ENCODE results near the gene AADAT. TPM values are rescaled to one million over a fixed set of nuclear protein-coding genes. Genes with fewer than 3 reads are reported as not detected.

The AADAT gene
- total and polyA plus RNA-seq, 4 donors: 3.8 to 16.1 (median 12.4) TPM

- no peak overlapping the region for H3K9ac ChIP-seq (ENCODE audit: low read depth in 1 of 2, low read length in 2 of 2)
- 85% methylated on average over 9 of the region's 9 CpGs for WGBS
- no peaks in the 10 kb centered on the region for H3K27me3 ChIP-seq (ENCODE audit: control insufficient read depth in 4 of 4, insufficient read depth in 4 of 4, low read length in 3 of 4)
- no peak overlapping the region for H3K27ac ChIP-seq (ENCODE audit: low read depth in 1 of 2, low read length in 2 of 2)
- no peak overlapping the region for H3K4me3 ChIP-seq (ENCODE audit: low read depth in 1 of 3, low read length in 3 of 3)
- no peaks in the 10 kb centered on the region for H3K36me3 ChIP-seq (ENCODE audit: control insufficient read depth in 4 of 4, insufficient read depth in 3 of 4, low read depth in 1 of 4, low read length in 3 of 4)
- H3K9me3 ChIP-seq (ENCODE audit: control insufficient read depth in 4 of 4, low read length in 3 of 4): peaks cover 1 to 15% (median 5%) of the 10 kb centered on the region in 4 donors
- DNase-seq (ENCODE audit: low spot score): no peak
- TF ChIP-seq, protein P1, sequence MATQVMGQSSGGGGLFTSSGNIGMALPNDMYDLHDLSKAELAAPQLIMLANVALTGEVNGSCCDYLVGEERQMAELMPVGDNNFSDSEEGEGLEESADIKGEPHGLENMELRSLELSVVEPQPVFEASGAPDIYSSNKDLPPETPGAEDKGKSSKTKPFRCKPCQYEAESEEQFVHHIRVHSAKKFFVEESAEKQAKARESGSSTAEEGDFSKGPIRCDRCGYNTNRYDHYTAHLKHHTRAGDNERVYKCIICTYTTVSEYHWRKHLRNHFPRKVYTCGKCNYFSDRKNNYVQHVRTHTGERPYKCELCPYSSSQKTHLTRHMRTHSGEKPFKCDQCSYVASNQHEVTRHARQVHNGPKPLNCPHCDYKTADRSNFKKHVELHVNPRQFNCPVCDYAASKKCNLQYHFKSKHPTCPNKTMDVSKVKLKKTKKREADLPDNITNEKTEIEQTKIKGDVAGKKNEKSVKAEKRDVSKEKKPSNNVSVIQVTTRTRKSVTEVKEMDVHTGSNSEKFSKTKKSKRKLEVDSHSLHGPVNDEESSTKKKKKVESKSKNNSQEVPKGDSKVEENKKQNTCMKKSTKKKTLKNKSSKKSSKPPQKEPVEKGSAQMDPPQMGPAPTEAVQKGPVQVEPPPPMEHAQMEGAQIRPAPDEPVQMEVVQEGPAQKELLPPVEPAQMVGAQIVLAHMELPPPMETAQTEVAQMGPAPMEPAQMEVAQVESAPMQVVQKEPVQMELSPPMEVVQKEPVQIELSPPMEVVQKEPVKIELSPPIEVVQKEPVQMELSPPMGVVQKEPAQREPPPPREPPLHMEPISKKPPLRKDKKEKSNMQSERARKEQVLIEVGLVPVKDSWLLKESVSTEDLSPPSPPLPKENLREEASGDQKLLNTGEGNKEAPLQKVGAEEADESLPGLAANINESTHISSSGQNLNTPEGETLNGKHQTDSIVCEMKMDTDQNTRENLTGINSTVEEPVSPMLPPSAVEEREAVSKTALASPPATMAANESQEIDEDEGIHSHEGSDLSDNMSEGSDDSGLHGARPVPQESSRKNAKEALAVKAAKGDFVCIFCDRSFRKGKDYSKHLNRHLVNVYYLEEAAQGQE (IDR thresholded peaks at IDR 0.05): no peak
- no peak for TF ChIP-seq GABPA (IDR thresholded peaks at IDR 0.05 in 1 of 2, conservative IDR thresholded peaks at IDR 0.05 in 1 of 2)
- TF ChIP-seq EGR1 (IDR thresholded peaks at IDR 0.05; ENCODE audit: low read depth in 2 of 2): no peak
- TF ChIP-seq, protein P2, sequence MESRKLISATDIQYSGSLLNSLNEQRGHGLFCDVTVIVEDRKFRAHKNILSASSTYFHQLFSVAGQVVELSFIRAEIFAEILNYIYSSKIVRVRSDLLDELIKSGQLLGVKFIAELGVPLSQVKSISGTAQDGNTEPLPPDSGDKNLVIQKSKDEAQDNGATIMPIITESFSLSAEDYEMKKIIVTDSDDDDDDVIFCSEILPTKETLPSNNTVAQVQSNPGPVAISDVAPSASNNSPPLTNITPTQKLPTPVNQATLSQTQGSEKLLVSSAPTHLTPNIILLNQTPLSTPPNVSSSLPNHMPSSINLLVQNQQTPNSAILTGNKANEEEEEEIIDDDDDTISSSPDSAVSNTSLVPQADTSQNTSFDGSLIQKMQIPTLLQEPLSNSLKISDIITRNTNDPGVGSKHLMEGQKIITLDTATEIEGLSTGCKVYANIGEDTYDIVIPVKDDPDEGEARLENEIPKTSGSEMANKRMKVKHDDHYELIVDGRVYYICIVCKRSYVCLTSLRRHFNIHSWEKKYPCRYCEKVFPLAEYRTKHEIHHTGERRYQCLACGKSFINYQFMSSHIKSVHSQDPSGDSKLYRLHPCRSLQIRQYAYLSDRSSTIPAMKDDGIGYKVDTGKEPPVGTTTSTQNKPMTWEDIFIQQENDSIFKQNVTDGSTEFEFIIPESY (IDR thresholded peaks at IDR 0.05): no peak
- TF ChIP-seq NR2F2 (IDR thresholded peaks at IDR 0.05): no peak
- TF ChIP-seq, protein P3, sequence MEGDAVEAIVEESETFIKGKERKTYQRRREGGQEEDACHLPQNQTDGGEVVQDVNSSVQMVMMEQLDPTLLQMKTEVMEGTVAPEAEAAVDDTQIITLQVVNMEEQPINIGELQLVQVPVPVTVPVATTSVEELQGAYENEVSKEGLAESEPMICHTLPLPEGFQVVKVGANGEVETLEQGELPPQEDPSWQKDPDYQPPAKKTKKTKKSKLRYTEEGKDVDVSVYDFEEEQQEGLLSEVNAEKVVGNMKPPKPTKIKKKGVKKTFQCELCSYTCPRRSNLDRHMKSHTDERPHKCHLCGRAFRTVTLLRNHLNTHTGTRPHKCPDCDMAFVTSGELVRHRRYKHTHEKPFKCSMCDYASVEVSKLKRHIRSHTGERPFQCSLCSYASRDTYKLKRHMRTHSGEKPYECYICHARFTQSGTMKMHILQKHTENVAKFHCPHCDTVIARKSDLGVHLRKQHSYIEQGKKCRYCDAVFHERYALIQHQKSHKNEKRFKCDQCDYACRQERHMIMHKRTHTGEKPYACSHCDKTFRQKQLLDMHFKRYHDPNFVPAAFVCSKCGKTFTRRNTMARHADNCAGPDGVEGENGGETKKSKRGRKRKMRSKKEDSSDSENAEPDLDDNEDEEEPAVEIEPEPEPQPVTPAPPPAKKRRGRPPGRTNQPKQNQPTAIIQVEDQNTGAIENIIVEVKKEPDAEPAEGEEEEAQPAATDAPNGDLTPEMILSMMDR (IDR thresholded peaks at IDR 0.05; ENCODE audit: low read depth, low read length, missing input control): no peak
- TF ChIP-seq HNF4A (conservative IDR thresholded peaks at IDR 0.05): no peak
- no peak for TF ChIP-seq HNF4G (IDR thresholded peaks at IDR 0.05)
- no peak for TF ChIP-seq SP1 (IDR thresholded peaks at IDR 0.05)
- H3K4me1 ChIP-seq (ENCODE audit: control insufficient read depth in 4 of 4, insufficient read depth in 4 of 4, low read length in 3 of 4): no peaks in the 10 kb centered on the region
These were observed 38.6 kb upstream of the AADAT start for GRCh38 chr4:170128219-170128804.

DNA sequence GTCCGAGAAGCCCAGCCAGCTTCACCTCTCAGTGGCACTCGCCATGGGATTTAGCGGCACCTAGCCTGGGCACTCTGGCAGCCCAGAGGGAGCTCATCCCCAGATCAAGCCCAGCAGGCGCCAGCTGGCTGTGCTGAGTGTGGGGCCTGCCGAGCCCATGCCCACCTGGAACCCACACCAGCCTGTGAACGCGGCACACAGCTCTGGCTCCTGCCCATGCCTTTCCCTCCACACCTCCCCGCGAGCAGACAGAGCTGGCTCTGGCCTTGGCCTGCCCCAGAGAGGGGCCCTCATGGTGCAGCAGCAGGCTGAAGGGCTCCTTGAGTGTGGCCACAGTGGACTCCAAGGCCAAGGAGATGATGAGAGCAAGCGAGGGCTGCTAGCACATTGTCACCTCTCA lies 38.0 kb upstream of the AADAT start:
- TF ChIP-seq, protein P4, sequence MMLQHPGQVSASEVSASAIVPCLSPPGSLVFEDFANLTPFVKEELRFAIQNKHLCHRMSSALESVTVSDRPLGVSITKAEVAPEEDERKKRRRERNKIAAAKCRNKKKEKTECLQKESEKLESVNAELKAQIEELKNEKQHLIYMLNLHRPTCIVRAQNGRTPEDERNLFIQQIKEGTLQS (IDR thresholded peaks at IDR 0.05): no peak
- TF ChIP-seq YY1 (IDR thresholded peaks at IDR 0.05): no peak
- TF ChIP-seq JUND (IDR thresholded peaks at IDR 0.05): no peak
- TF ChIP-seq HNF4G (IDR thresholded peaks at IDR 0.05): no peak
- no peak for TF ChIP-seq MAX (IDR thresholded peaks at IDR 0.05)
- TF ChIP-seq RXRA (IDR thresholded peaks at IDR 0.05): no peak
- TF ChIP-seq, protein P3 (IDR thresholded peaks at IDR 0.05; ENCODE audit: low read depth, low read length, missing input control): no peak
- TF ChIP-seq TAF1 (conservative IDR thresholded peaks at IDR 0.05): no peak
- TF ChIP-seq RAD21 (IDR thresholded peaks at IDR 0.05): no peak
- TF ChIP-seq, protein P1 (IDR thresholded peaks at IDR 0.05): no peak
- no peak for TF ChIP-seq SP1 (IDR thresholded peaks at IDR 0.05)
- TF ChIP-seq GABPA (IDR thresholded peaks at IDR 0.05 in 1 of 2, conservative IDR thresholded peaks at IDR 0.05 in 1 of 2): no peak
- no peak for TF ChIP-seq NR2F2 (IDR thresholded peaks at IDR 0.05)
- TF ChIP-seq EGR1 (IDR thresholded peaks at IDR 0.05; ENCODE audit: low read depth in 2 of 2): no peak
- no peak for TF ChIP-seq FOXA2 (IDR thresholded peaks at IDR 0.05)
- Histone ChIP-seq H3K4me3 (ENCODE audit: low read depth in 1 of 3, low read length in 3 of 3) (no peak overlapping the region), H3K27ac (ENCODE audit: low read depth in 1 of 2, low read length in 2 of 2) (no peak overlapping the region), H3K9me3 (ENCODE audit: control insufficient read depth in 4 of 4, low read length in 3 of 4) (peaks cover 1 to 10% (median 3%) of the 10 kb centered on the region in 4 donors), H3K4me1 (ENCODE audit: control insufficient read depth in 4 of 4, insufficient read depth in 4 of 4, low read length in 3 of 4) (no peaks in the 10 kb centered on the region), H3K9ac (ENCODE audit: low read depth in 1 of 2, low read length in 2 of 2) (no peak overlapping the region), H3K36me3 (ENCODE audit: control insufficient read depth in 4 of 4, insufficient read depth in 3 of 4, low read depth in 1 of 4, low read length in 3 of 4) (no peaks in the 10 kb centered on the region), H3K27me3 (ENCODE audit: control insufficient read depth in 4 of 4, insufficient read depth in 4 of 4, low read length in 3 of 4) (no peaks in the 10 kb centered on the region)
- DNase-seq (ENCODE audit: low spot score): no peak
- 96% methylated on average over 10 of the region's 10 CpGs for WGBS

All from liver (tissue), 9 donors.